ENCODE data around the gene SLC25A4.

DNA sequence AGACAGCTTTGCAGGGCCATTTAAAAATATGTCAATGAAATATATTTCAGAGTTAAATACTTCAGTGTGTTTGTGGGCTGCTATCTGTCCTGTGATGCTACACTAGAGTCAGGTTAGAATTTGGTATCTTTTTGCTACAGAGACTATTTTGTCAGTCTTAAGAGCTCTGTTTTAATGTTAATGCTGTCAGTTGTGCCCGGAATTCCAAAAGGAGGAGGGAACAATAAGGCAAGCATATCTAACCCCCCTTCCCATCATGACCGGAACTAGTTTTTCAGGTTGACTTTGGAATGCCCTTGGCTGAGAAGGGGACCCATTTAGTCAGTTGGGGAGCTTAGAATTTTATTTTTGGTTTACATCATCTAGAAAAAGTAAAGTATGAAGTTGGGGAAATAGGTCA is 34.9 kb upstream of the SLC25A4 start:
- no peak for TF ChIP-seq POLR2A (IDR thresholded peaks at IDR 0.05; ENCODE audit: low read depth, low read length)
- TF ChIP-seq, protein P1, sequence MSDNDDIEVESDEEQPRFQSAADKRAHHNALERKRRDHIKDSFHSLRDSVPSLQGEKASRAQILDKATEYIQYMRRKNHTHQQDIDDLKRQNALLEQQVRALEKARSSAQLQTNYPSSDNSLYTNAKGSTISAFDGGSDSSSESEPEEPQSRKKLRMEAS (IDR thresholded peaks at IDR 0.05; ENCODE audit: insufficient read depth, insufficient read length) = no peak

Measured in endothelial cell of umbilical vein (primary cell).